ENCODE measurements around the gene SPHKAP.

SPHKAP gene

GRCh38 chr2:228056293-228057097 is 125.0 kb downstream of the SPHKAP start:
- Histone ChIP-seq H3K4me3 (ENCODE audit: low read depth in 1 of 2, low read length in 1 of 2) (no peak overlapping the region), H3K27me3 (no peaks in the 10 kb centered on the region), H3K4me1 (ENCODE audit: control insufficient read depth in 1 of 2, insufficient read depth in 1 of 2, low read depth in 1 of 2, low read length in 1 of 2) (no peaks in the 10 kb centered on the region), H3K36me3 (no peaks in the 10 kb centered on the region), H3K27ac (no peak overlapping the region), H3K9me3 (no peaks in the 10 kb centered on the region)
- no peak for TF ChIP-seq CTCF (IDR thresholded peaks at IDR 0.05)

DNA sequence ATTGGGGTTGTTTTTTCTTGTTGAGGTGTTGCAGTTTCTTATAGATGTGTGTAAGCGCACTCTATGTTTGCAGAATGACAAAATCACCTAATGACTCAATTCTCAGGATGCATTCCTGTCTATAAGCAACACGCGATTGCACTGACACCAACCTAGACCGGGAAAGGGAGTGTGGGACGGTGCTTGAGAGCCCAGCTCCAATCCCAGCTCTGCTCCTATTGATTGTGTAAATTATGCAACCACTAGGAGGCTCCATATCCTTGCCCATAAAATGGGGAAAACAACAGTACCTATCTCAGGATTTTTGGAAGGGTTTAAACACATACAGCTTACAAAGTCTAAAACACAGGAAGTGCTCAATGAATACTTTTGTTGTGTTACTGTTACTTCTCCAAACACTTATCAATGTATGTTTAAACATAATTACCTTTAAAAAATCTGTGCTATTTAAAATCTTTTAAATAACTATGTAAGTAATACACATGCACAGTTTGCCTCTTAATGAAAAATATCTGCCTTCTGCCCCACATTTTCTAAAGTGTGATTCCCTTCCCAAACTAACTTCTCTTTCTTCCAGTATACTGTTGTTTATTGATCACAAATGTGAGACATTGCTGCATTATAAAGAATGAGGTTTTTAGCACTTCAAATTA is 132.5 kb downstream of the SPHKAP start:
- H3K27me3 ChIP-seq = no peaks in the 10 kb centered on the region
- no peaks in the 10 kb centered on the region for H3K4me1 ChIP-seq (ENCODE audit: control insufficient read depth in 1 of 2, insufficient read depth in 1 of 2, low read depth in 1 of 2, low read length in 1 of 2)
- no peaks in the 10 kb centered on the region for H3K9me3 ChIP-seq
- H3K36me3 ChIP-seq = no peaks in the 10 kb centered on the region
- no peak for TF ChIP-seq CTCF (IDR thresholded peaks at IDR 0.05)
- H3K27ac ChIP-seq = no peak overlapping the region
- H3K4me3 ChIP-seq (ENCODE audit: low read depth in 1 of 2, low read length in 1 of 2) = no peak overlapping the region

DNA sequence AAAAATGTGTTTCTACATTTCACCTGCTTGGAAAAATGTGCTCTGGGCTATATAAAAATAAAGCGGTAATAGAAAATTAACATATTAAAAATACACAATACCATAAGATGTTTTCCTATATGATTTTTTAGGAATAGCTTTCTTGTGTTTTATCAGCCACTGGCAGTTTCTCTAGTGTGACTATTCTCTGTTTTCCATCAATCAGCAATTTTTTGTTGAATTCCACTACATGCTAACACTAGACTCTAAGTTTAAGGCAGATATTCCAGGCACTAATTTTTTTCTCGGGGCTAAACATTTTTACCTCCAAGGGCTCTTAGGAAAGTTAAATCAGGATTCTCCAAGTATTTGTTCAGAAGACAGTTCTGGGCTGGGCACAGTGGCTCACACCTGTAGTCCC is 140.5 kb downstream of the SPHKAP start:
- no peak for TF ChIP-seq CTCF (IDR thresholded peaks at IDR 0.05)
- Histone ChIP-seq H3K9me3 (no peaks in the 10 kb centered on the region), H3K36me3 (no peaks in the 10 kb centered on the region), H3K27ac (no peak overlapping the region), H3K27me3 (no peaks in the 10 kb centered on the region), H3K4me1 (ENCODE audit: control insufficient read depth in 1 of 2, insufficient read depth in 1 of 2, low read depth in 1 of 2, low read length in 1 of 2) (no peaks in the 10 kb centered on the region), H3K4me3 (ENCODE audit: low read depth in 1 of 2, low read length in 1 of 2) (no peak overlapping the region)

- no peak overlapping the region for H3K27ac ChIP-seq
- H3K4me1 ChIP-seq (ENCODE audit: control insufficient read depth in 1 of 2, insufficient read depth in 1 of 2, low read depth in 1 of 2, low read length in 1 of 2) = no peaks in the 10 kb centered on the region
- TF ChIP-seq CTCF (IDR thresholded peaks at IDR 0.05) = no peak
- no peak overlapping the region for H3K4me3 ChIP-seq (ENCODE audit: low read depth in 1 of 2, low read length in 1 of 2)
- no peaks in the 10 kb centered on the region for H3K9me3 ChIP-seq
- H3K27me3 ChIP-seq = no peaks in the 10 kb centered on the region
- H3K36me3 ChIP-seq = no peaks in the 10 kb centered on the region
These were observed 141.5 kb downstream of the SPHKAP start for GRCh38 chr2:228039752-228040534.

- Histone ChIP-seq H3K9me3 (no peaks in the 10 kb centered on the region), H3K27ac (no peak overlapping the region), H3K27me3 (no peaks in the 10 kb centered on the region), H3K4me3 (ENCODE audit: low read depth in 1 of 2, low read length in 1 of 2) (no peak overlapping the region), H3K4me1 (ENCODE audit: control insufficient read depth in 1 of 2, insufficient read depth in 1 of 2, low read depth in 1 of 2, low read length in 1 of 2) (no peaks in the 10 kb centered on the region), H3K36me3 (no peaks in the 10 kb centered on the region)
- no peak for TF ChIP-seq CTCF (IDR thresholded peaks at IDR 0.05)
These were observed 142.5 kb downstream of the SPHKAP start for GRCh38 chr2:228038967-228039366.
